Retinal pigment epithelial cell (primary cell): ENCODE data around the gene TMEM222.

Experiments used
- DNase-seq: peaks from one replicate; pipeline ENCODE4 v3.0.0-alpha.2; 2010; ENCODE audit warnings: low read depth
- H3K4me3 ChIP-seq: 2 replicates; pipeline ENCODE4 v1.5.1; 2011; ENCODE audit warnings: mild to moderate bottlenecking, low read length, control low read depth, moderate library complexity
- TF ChIP-seq, protein P1 (sequence below): conservative IDR thresholded peaks from 2 replicates; pipeline ENCODE4 v1.5.1; 2011; ENCODE audit warnings: low read depth, low read length, control low read depth, inconsistent platforms

The TMEM222 gene

GRCh38 chr1:27358928-27359313 is 37.0 kb downstream of the TMEM222 start:
- TF ChIP-seq, protein P1, sequence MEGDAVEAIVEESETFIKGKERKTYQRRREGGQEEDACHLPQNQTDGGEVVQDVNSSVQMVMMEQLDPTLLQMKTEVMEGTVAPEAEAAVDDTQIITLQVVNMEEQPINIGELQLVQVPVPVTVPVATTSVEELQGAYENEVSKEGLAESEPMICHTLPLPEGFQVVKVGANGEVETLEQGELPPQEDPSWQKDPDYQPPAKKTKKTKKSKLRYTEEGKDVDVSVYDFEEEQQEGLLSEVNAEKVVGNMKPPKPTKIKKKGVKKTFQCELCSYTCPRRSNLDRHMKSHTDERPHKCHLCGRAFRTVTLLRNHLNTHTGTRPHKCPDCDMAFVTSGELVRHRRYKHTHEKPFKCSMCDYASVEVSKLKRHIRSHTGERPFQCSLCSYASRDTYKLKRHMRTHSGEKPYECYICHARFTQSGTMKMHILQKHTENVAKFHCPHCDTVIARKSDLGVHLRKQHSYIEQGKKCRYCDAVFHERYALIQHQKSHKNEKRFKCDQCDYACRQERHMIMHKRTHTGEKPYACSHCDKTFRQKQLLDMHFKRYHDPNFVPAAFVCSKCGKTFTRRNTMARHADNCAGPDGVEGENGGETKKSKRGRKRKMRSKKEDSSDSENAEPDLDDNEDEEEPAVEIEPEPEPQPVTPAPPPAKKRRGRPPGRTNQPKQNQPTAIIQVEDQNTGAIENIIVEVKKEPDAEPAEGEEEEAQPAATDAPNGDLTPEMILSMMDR = no peak
- no peak for DNase-seq
- no peak overlapping the region for H3K4me3 ChIP-seq

- H3K4me3 ChIP-seq = peak overlapping the region; percentile 51
- TF ChIP-seq, protein P1 = no peak
- no peak for DNase-seq
Observed at GRCh38 chr1:27359822-27360158, 37.8 kb downstream of the TMEM222 start.

GRCh38 chr1:27360159-27361043 is 38.4 kb downstream of the TMEM222 start:
- H3K4me3 ChIP-seq = peak overlapping the region; percentile 51
- no peak for DNase-seq
- TF ChIP-seq, protein P1 = no peak

- H3K4me3 ChIP-seq = no peak overlapping the region
- TF ChIP-seq, protein P1 = no peak
- DNase-seq = no peak
Observed at GRCh38 chr1:27361044-27361402, 39.1 kb downstream of the TMEM222 start.

GRCh38 chr1:27361553-27361952 is 39.6 kb downstream of the TMEM222 start:
- DNase-seq = no peak
- TF ChIP-seq, protein P1 = no peak
- no peak overlapping the region for H3K4me3 ChIP-seq

DNA sequence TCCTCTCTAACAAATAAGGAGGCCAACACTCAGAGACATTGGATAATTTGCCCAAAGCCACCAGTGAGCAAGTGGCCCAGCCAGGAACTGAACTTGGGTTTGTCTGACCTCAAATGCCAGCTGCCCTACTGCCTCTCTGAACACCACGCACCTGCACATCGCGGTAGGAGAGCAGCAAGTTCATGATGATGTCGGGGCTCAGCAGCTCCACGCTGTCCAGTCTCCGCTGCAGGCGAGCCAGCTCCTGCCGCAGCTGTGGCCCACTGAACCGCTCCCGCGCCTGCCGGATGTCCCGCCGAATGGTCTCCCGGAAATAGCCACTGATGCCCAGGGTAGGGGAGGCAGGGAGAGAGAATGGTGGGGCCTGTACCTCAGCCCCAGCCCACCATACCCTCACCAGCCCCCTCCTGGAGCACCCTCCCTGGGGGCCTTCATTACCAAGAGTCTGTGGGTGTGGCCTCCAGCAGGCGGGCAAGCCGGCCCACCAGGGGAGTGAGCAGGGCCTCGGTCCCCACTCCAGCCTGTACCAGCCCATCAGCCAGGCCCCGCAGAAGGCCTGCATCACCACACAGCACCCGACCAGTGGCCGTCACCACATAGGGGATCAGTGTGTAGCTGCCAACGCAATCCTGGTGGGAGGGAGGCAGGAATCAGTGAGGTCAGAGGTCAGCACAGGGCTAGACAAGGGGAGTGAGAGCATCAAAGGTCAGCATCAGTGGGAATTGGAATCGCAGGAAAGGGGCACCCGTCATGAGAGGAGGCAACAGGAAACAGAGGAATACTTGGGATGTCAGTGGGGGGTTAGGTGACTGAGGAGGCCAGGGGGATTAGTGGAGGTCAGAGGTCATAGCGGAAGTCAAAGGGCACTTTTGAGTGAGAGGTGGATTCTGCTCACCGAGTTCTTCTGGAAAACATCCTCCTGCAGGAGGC is 42.1 kb downstream of the TMEM222 start:
- DNase-seq = no peak
- TF ChIP-seq, protein P1 = no peak
- H3K4me3 ChIP-seq = no peak overlapping the region
